Measurements from ENCODE around the gene CHRM1.

CHRM1 gene

GRCh38 chr11:62925745-62926679 is 4.8 kb upstream of the CHRM1 start:
- no peak for DNase-seq (ENCODE audit: low read depth)

GRCh38 chr11:62925308-62925707 is 4.1 kb upstream of the CHRM1 start:
- DNase-seq (ENCODE audit: low read depth) = no peak

- no peak for DNase-seq (ENCODE audit: low read depth)
Observed at GRCh38 chr11:62923601-62924411, 2.6 kb upstream of the CHRM1 start.

- no peak for DNase-seq (ENCODE audit: low read depth)
Observed at GRCh38 chr11:62922653-62923431, 1.7 kb upstream of the CHRM1 start.

- DNase-seq (ENCODE audit: low read depth) = no peak
Observed at GRCh38 chr11:62922189-62922589, 1.0 kb upstream of the CHRM1 start.

- no peak for DNase-seq (ENCODE audit: low read depth)
Observed at GRCh38 chr11:62921573-62922188, 518 bp upstream of the CHRM1 start.

- no peak for DNase-seq (ENCODE audit: low read depth)
Observed at GRCh38 chr11:62919898-62920640, 1.1 kb downstream of the CHRM1 start.

- no peak for DNase-seq (ENCODE audit: low read depth)
Observed at GRCh38 chr11:62919476-62919875, 1.7 kb downstream of the CHRM1 start.

- no peak for DNase-seq (ENCODE audit: low read depth)
Observed at GRCh38 chr11:62918531-62918930, 2.6 kb downstream of the CHRM1 start.

GRCh38 chr11:62917906-62918502 is 3.2 kb downstream of the CHRM1 start:
- no peak for DNase-seq (ENCODE audit: low read depth)

GRCh38 chr11:62914416-62914815 is 6.7 kb downstream of the CHRM1 start:
- DNase-seq (ENCODE audit: low read depth) = no peak

- no peak for DNase-seq (ENCODE audit: low read depth)
Observed at GRCh38 chr11:62912268-62912667, 8.9 kb downstream of the CHRM1 start.

- DNase-seq (ENCODE audit: low read depth) = no peak
Observed at GRCh38 chr11:62911137-62912130, 9.7 kb downstream of the CHRM1 start.

- DNase-seq (ENCODE audit: low read depth) = no peak
Observed at GRCh38 chr11:62910141-62910882, 10.9 kb downstream of the CHRM1 start.

- DNase-seq (ENCODE audit: low read depth) = peak; percentile 30
Observed at GRCh38 chr11:62909107-62909894, 11.9 kb downstream of the CHRM1 start.

GRCh38 chr11:62908468-62909072 is 12.6 kb downstream of the CHRM1 start:
- no peak for DNase-seq (ENCODE audit: low read depth)

- peak; percentile 66 for DNase-seq (ENCODE audit: low read depth)
Observed at GRCh38 chr11:62905927-62906531, 15.1 kb downstream of the CHRM1 start.
